Middle frontal gyrus (tissue), 1 donor: ENCODE measurements around the gene WHAMM.

Source experiments
- DNase-seq: peaks from one replicate; pipeline ENCODE4 v3.0.0-alpha.2; 2015; ENCODE audit warnings: low spot score; ENCODE audit errors: extremely low spot score

WHAMM gene

DNA sequence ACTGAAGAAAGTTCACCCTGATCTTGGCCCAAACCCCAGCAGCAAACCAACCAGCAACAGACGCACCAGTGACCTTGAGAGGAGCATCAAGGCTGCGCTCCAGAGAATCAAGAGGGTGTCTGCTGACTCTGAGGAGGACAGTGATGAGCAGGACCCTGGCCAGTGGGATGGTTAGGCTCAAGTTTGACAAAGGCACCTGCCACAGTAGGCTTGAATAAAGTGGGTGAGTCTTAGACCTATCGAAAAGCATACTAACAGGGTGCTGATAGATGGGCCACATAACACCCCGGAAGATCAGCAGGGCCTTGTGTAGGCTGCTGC, 23.9 kb downstream of the WHAMM start:
- no peak for DNase-seq

DNA sequence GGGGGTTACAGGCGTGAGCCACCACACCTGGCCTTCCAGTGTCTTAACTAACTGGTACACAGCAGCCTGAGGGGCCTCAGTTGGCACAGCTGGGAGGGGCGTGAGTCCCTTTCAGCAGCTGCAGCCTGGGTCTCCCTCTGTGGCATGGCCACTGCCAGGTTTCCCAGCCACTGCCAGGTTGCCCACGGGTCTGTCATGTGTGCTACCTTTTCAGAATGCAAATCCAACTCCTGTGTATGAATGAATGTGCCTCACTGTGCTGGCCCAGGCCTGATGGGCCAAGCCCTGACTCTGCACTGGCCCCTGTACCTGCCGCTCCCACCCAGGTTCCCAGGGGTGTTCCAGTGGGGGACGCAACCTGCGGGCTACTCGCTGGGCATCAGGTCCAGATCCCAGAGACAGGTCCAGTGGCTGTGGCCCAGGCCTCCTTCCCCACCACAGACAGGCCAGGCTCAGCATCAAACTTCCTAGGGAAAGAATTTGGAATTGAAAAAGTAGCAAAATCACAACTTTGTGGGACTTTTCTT, 26.0 kb downstream of the WHAMM start:
- no peak for DNase-seq

DNA sequence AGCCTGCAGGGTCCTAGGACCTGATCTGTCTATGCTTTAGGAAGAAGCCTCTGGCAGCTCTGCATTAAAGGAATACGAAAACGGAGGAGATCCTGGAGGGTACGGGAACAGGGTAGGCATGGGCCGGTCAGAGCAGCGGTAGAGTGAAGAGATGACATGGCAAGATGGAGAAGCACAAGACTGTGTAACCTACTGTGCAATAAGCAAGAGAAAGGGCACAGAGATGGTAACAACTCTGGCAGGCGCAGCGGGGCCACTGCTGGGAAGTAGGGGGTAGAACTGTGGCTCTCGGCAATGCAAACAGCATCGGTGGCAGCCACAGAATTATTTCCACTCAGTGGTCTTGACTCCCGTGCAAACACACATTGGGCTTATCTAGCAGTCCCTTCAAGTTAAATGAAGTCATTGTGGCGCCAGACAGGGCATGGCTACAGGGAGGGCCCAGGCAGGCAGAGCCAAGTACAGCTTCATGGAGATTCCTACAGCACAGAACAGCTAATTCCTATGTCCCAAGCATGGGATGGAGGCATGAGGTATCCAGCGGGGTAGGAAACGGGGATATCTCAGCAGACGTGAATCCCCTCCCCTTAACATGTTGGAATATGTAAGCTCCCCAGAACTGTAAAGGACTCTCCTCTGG, 28.8 kb downstream of the WHAMM start:
- no peak for DNase-seq

DNA sequence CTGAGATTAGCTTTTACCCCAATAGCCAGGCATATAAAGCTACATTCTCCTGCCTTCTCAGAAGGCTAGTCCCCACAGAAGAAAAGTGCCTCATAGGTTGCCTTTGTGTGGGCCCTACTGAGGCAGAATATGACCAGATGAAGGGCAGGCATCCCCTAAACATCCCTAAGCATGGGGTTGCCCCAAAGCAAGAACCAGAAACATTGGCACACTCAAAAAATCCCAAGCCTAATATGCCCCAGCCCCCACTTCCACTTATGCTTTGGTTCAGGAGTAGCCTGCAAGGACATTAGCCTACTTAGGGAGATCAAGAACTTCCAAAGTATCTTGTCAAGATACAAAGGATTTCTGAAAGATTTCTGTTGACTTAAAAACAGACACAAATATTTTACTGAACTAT, 29.7 kb downstream of the WHAMM start:
- DNase-seq, result no peak

DNA sequence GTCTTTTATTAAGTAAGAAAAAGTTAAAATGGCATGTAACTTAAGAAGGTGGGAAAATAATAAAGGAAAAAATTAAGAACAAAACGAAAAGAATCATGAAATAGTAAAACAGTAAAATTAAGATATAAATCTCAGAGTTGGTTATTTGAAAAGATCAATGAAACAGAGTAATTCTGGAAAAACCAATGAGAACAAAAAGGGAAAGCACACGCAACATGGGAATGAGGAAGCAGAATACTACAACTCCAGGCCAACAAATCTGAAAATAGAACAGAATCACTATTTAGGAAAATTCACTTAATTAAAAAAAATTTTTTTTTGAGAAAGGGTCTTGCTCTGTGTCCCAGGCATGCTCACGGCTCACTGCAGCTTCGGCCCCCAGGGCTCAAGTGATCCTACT, 30.7 kb downstream of the WHAMM start:
- DNase-seq, result no peak

DNA sequence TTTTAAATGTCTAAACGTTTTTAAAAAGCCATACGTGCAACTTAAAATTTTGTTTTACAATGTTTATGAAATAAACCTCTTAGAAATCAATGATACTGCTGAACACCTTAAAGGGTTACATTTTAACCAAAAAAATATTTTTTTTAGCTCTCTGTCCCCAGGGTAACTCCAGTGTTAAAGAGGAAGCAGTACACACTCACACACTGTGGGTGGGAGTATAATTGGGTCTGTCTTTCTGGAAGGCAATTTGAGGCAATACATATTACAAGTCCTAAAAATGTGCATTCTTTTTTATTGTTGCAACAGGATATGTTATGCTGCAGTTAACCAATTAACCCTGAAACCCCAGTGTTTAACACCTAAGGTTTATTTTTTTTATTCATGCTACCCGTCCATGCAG, 34.1 kb downstream of the WHAMM start:
- no peak for DNase-seq

DNA sequence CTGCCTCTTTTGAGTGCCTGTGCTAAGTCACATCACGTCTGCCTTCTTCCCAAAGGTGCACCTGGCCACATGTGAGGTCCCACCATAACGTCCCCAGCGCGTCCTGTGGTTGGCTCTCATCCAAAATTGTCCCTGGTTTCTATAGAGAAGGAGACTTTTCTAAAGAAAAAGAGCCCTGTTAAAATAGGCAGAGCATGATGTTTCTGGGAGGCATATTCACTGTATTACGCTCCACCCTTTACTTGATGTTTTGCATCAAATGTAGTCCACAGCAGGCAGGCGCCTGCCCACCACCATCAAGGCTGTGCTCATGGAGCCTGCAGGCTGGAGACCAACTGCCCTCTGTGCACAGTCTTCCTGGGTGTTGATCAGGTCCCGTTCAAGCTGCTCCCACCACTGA, 36.3 kb downstream of the WHAMM start:
- DNase-seq, result no peak

DNA sequence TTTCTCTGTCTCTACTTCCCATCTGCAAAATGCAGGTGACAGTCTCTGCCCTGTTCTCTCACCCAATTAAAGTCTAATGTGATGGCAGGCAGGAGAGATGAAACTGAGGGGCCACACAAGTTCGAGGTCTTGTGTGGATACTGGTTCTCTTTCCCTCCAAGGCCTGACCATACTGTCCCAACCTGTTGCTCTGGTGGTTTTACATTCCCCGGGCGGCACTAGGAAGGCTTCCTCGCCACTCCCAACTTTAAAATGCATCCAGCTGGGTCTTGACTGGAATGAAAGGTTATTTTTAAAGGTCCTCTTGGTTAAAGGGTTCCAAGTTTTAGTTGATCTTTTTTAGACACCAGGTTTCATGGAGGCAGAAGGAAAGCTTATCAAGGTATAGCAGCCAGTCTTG, 37.2 kb downstream of the WHAMM start:
- no peak for DNase-seq

DNA sequence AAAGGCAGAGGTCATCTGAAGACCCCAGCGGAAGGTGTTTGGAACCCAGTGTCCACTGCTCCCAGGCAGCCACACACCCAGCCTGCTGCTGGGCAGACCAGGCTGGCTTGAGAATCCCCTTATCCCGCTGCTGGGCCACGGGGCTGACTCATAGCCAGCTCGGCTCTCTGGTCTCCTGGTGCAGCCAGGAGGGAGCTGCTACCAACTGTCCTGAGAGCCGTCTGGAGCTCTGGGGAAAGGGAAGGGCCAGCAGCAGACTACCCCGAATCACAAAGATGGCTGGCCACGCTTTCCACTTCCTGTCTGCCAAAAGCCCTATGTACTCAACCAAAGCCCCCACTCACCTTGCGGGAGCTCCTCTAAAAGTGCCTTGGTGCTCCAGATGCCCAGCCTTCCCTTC, 38.3 kb downstream of the WHAMM start:
- DNase-seq, result no peak

DNA sequence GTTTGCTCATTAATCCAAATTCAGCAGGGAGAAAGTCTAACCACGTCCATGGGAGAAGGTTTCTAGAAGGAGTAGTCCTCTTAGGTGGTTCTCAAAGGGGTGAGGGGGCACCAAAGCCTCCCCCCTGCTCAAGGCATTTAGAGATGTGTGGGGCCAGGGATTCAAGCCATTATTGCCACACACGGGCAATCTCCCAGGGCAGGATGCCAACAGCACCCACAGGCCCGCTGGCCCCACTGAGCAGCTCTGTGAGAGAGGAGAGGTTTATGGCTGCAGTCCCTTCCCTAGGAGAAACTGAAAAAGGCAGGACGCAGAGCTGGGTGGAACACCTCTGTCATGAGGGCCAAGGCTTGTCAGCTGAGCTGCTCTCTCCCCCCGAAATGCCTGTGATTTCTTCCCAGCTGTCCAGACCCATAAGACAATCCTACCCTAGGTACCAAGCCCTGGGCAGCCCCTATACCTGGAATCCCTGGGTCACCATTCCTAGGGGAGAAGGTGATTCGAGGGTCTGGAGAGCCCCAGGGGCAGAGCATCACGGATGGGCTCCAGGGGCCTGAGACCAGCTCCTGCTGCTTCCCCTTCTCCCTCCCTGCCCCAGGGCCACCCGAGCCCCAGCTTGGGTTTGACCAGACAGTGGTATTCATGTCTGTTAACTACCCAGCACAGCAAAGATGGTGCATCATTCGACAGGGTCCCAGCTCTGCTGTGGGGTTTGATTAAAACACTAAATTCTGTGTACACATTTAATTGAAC, 39.0 kb downstream of the WHAMM start:
- no peak for DNase-seq

DNA sequence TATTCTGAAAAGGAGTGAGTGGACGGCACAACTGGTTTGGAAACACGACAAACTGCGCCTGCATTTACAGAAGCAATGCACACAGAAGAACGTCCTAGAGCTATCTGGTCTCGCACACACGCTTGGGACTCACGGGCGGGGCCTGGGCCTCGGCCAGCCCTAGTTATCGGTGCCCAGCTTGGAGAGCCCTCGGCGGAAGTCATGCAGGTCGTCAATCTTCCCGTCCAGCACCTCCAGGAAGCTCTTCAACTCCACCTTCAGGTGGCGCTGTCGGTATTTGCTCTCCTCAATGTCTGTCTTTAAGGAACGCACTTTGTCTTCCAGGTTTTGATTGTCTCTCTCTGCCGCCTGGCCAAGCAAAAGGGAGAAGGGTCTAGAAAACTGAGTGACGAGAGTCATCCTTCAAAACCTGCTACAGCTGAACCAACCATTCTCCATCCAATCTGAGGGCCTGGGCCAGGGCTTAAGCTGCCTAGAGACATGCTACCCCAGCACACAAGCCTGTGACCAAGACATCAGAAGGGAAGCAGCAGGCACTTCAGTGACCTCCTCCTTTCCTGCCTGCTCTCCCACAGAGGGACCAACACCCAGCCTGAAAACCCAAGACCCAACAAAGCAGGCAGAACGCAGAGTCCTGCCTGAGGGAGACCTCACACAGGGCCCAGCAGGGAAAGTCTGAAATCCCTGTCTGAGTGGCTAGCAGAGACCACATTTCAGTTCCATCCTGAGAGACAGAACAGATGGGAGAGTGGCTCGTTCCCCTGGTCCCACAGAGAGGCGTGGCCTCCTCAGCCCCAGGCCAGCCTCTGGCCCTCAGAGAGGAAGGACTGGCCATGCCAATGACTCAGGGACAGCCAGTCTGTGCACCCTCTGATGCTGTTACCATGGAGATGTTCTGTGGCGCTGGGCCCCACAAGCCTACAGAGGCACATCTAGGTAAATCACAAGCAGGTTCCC, 40.4 kb downstream of the WHAMM start:
- DNase-seq, result no peak

DNA sequence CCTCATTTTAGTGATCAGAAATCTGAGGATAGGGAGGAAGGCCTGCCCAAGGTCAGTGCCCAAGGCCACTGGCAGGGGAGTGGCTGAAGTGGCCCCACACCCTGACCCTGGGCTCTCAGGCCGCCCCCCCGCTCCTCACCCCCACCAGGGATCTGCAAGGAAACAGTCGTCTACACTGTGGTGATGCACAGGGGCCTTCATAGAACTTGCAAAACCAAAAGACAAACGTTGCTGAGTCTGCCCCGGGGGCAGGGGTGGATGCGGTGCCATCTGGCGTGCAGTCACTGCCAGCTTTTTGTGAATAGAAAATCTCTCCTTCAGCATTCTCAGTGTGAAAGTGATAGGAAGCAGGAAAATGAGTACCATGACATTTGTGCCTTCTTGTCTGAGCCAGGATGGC, 41.3 kb downstream of the WHAMM start:
- DNase-seq, result no peak

DNA sequence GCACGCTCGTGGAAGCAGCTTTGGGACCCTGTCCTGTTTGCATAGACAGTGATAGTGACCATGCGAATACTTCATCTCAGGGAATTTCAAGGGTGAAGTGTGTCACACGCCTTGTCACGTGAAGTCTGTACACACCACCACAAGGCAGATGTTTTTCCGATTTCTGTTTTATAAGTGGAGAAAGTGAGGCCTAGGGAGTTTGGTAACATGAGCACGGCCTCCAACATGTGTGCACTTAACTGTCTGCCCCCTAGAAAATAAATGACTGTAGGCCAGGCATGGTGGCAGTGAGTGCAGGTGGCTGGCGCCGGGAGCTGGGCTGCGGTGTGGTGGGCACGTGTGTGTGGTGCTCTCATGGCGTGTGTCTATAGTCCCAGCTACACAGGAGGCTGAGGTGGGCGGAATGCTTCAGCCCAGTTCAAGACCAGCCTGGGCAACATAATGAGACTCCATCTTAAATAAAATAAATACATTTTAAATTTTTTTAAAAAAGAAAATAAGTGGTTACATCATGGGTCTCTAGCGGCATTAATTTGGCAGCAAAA, 42.0 kb downstream of the WHAMM start:
- DNase-seq, result no peak

DNA sequence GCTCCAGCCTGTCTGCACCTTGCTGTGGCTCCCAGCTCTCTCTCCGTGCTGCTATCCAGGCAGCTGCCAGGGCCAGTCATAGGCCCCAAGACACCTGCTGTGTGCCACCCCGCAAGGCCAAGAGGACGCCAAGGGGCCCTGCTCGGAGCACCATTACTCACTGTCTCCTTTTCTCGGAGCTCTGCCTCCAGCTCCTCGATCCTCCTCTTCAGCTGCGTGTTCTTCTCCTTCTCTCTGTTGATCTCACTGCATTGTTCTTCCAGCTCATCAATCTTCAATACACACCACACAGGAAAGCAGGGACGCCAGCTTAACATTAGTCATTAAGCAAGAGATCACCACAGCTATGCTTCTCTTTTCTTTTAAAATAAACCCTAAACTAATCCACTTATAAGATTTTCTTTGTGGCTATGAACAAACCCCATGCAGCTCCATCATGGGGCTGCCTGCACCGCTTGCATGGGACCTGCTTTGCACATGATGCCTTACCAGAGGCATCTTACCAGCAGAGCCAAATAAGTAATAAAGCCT, 42.6 kb downstream of the WHAMM start:
- no peak for DNase-seq

DNA sequence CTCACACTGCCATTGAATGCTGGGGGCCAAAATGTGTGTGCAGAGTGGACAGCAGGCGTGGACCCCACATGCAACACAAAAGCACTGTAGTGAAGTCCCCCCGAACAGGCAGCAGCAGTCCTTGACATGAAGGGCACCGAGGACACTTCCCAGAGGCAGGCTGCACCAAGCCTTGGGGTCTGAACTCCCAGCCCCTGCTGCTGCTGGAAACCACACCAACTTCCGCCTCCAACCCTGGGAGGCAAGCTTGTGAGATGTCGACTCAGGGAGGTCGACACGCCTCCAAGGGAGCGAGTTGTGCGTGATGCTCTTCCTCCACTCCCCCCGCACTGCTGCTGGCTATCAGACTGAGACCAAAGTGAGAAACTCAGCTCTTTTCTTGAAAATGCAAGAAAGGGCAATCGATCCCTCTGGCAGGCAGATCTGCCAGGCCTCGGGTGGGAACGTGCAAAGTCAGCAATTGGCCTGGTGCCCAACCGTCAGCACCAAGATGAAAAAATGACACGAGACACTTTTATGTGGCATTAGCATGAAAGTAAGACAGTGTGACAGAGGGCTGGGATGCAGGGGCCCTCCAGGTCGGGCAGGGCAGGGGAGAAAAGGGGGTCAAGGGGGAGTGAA, 43.6 kb downstream of the WHAMM start:
- no peak for DNase-seq

DNA sequence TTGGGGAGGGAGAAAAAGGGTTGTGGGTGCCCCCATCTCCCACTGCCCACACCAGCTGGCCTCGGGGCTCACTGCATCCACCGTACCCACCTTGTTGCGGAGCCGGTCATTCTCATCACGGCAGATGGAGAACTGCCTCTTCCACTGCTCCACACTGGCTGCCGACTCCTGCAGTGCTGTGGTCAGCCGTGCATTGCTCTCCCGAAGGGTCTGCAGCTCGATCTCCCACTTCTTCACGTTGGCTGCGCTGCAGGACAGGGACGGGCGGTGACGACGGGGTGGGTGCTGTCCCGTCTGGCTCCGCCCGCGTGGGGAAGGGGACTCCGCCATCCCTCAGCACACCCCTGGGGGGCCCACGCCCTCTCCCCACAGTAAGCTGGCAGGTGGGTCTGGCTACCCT, 45.1 kb downstream of the WHAMM start:
- DNase-seq, result no peak

DNA sequence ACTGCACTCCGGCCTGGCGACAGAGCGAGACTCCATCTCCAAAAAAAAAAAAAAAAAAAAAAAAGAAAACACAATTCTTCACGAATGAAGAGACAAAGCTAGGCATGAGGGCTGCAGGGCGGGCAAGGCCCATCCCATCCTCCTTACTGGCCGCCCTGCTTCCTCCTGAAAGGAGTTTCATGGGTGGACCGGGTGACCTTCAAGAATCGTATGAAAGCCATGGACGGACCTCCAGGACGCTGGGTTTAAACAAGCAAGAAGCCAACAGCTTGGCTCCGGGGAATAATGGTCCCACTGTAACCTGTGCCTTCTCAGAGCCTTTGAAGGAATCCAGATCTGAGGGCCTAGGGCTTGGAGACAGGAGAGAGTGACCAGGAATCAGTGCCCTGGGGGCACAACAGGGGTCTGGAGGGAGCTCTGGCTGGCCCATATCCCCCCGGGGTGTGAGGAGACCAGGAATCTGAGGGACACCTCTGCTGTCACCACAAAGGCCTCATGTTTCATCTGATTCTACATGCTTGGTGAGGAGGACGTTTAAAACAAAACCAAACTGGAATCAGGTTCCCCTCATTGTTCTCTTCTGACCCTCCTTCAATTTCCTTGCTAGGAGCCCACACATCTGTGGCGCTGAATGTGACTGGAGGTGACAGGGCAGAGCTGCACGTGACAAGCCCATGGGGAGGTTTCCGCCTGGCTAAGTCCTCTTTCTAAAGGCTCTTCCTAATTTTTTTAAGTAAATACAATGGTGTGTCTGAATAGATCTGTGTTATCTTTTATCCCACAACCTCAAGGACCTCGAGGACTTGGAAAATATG, 46.1 kb downstream of the WHAMM start:
- DNase-seq, result no peak

DNA sequence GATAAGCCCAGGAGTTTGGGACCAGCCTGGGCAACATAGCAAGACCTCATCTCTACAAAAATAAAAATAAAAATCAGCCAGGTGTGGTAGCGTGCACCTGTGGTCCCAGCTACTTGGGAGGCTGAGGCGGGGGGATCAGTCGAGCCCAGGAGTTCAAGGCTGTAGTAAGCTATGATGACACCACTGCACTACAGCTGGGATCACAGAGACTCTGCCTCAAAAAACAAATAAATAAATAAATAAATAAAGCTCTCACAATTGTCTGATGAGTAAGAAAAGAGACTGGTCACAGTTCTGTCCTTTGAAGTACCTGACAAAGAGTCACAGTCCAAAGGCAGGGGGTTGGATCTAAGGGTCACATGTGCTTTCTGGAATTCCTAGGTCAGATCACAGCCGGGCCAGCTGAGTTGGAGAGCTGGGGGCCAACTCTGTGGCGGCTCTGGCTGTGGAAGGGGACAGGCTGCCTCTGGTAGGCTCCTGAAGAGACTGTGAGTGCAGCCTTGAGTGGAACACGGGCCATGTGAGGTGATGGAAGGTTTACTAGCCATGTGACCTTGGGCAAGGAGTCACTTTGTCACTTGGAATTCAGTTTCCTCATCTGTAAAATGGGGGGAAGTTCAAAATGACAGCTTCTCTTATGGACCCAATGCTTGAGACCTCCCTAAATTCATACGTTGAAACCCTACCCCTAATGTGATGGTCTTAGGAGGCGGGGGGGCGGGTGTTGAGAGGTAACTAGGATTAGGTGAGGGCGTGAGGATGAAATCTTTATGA, 47.2 kb downstream of the WHAMM start:
- DNase-seq, result no peak

DNA sequence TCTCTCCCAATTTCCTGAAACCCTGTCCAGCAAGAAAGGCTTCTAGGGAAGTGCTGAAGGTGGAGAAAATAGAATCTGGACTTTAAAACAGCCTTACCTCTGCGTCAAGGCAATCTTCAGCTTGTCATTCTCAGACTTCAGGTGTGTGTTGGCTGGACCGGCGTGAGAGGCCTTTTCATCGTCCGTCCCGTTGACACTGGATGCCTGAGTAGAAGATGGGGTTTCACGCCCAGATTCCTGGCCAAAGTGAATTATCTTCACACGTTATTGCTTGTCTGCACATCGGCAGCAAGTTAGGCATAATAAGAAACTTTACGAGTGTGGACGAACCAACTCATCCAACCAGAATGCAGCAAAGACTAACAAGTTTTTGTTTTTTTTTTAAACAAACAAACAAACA, 49.5 kb downstream of the WHAMM start:
- DNase-seq, result no peak
